Measurements from ENCODE around the gene PCED1A.
A peak's percentile ranks its signal among the peaks of the same experiment; 100 is the strongest.
"Not testable (repeated sequence)": the region's sequence is repeated elsewhere in the genome, so short reads cannot be mapped to it uniquely, and the experiment has no call there.

The PCED1A gene

DNA sequence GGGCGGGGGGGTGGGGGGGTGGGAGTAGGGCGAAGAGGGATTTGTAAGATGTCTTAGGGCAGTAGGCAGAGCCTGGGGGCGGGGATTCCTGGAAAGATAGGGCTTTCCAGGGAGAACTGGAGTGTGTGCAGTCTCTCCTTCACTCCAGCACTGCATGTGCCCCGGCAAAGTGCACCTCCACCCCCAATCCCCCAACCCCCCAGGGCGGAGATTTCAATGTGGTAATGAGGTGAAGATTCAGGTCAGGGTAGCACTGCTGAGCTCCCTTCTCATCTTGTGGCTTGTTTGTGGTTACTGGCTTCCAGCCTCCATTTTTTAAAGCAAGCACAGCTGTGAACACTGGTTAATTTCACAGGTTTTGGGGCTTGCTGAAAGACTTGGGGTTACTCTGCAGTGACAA lies 18.4 kb downstream of the PCED1A start:
- peak; percentile 73 for DNase-seq

DNA sequence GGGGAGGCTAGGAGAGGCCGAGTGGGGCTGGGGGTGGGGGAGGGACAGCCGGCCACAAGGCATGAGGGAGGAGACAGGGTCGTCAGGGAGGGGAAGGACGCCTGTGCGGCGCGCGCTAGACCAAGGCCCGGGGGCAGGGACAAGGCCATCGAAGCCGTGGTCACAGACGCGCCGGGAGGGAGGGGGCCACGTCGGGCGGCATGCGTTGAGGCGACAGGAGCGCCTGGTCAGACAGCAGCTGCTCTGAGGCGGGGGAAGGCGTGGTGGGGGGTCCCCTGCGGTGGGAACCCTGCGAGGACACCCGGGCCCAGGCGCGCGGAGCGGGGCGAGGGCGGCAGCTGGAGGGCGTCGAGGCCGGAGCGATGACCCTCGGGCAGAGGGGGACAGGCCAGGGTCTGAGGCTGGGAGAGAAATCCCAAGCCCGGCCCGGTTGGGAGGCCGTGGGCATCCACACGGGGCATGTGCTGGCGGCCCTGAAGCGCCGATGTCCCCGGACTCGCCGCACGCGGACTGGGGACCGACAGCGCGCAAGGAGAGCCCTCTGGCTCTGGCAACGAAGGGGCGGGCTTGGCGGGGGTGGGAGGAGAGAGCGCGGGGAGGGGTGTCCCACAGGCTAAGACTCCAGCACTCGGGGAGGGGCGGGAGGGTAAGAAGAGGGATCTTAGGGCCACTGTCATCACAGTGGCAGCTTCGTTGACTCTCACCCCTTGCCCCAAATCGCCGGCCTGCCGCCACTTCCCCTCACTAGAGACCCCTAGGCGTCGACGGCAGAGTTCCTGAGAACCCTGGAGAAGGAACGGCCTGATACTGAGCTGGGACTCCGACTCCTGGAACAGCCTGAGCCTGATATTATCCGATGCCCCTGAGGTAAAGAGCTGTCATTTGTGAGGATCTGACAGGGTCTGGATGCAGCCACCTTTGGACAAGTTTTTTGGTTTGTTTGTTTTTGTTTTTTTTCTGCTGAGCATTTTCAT lies 19.3 kb downstream of the PCED1A start:
- no peak for DNase-seq

DNA sequence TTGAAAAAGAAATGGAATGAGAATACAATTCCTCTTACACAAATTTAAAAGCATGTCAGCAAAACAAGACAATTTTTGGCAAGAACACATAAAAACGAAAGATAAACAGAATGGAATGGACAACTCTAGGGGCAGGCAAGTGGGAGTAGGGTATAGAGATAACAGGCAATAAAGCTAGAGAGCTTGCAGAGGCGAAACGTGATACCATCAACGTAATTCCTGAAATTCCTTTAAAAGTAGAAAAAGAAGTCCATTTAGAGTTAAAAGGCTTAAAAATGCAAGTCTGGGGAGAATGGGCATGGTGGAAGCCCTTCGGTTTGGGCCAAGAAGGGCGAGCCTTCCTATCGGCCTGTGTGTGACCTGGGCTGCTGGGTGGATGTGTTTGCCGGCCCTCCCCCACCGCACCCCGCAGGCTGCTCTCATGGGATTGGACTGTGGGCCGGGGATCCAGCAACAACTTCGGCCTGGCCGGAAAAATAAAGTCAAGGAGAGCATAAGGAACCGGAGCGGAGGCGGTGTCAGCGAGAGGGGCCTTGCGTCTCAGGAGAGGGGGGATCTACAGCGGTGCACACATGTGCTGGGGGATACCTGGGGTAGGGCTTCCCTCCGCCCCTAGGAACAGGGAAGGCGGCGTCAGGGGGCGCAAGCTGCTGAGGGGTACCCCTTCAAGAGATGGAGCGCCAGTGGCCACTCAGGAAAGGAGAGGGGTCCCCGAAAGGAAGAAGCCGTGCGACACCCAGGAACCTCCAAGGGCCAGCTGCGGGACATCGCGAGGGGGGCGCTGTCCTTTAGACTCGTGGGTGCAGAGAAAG lies 20.2 kb downstream of the PCED1A start:
- no peak for DNase-seq

DNA sequence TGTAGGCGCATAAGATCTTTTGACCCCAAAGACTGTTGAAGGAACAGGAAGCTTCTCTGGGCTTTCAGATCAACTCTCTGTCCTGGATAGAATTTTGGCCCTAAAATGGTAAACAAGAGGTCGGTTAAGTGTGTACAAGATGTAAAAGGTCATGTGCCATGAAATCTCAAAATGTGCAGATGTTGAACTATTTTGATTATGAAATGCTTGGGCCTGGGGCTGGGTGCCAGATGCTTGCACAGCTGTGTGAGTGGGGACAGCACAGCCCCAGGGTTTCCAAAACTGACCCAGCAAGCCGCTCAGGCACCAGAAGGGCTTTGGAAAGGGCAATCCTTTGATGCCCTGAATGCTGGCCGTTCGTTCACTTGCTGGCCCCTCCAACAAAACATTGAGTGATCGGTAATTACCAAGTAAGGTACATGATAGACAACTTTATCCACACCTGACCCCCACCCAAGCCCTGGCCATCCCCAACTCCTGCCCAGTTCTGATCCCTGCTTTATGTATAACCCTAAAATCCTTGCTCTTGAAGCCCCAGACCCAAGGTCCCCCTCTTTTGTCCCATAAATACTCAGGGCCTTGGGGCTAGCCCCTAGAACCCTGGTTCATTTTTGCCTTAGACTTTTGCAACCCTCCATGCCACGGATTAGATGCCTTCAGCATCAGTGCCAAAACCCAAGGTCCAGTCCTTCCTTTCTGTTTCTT lies 22.4 kb downstream of the PCED1A start:
- DNase-seq = no peak

DNA sequence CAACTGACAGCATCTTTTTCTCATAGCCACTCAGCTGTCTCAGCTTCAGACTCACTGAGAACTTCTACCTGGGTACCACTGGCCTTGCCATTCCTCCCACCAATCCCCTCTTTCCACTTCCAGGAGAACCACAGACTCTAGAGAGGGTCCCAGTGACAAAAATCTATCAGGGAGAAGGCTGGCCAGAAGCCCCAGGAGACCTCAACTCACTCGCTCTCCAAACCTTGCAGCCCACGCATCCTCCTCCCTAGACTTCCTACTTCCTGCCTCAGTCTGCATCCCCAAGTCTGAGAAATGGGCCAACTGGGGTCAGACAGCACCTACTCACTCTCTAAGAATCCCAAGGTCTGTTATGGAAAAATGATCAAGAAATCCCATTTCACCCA lies 23.1 kb downstream of the PCED1A start:
- no peak for DNase-seq

DNA sequence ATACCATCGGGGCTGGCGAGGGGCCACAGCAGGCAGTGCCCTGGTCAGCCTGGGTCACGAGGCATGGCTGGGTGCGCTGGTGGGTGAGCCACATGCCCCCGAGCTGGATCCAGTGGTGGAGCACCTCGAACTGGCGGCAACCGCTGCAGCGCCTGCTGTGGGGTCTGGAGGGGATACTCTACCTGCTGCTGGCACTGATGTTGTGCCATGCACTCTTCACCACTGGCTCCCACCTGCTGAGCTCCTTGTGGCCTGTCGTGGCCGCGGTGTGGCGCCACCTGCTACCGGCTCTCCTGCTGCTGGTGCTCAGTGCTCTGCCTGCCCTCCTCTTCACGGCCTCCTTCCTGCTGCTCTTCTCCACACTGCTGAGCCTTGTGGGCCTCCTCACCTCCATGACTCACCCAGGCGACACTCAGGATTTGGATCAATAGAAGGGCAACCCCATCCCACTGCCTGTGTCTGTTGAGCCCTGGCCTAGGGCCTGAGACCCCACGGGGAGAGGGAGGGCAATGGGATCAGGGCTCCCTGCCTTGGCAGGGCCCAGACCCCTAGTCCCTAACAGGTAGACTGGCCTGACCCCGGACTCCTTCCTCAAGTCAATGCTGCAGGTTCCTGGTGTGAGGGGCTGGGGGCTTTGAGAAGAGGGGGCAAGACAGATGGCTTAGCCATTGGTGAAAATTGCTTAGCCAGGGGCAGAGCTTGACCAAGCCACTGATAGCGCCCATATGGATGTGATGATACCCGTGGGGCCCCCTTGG lies 23.7 kb downstream of the PCED1A start:
- no peak for DNase-seq

DNA sequence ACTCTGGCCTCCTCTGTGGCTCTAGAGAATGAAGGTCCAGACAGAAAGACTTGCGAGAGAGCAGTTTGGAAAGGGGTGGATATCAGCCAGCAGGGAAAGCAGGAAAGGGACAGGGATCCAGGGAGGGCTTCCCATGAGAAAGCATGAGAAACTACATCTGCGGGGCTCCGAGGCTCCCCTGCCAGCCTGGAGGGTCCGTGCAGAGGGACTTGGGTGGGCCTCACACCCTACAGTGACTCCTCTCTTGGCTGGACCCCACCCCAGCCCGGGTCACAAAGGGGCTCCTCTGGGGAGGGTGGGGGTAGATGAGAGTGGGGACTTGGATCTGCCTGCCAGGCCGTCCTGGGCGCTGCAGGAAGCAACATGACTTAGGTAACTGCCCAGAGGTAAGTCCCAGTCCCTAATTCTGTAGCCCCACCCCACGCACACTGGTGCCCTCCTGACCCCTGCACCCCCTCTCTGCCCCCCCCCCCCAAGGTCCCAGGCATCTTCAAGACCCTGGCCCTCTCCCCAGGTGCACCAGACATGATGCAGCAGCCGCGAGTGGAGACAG lies 24.3 kb downstream of the PCED1A start, which contains the start of gene TMEM239:
TMEM239 (plus strand) TSS at position 335 of the 553 bp plus-strand sequence; CDS start at position 526, 191 bp downstream.
- no peak for DNase-seq

DNA sequence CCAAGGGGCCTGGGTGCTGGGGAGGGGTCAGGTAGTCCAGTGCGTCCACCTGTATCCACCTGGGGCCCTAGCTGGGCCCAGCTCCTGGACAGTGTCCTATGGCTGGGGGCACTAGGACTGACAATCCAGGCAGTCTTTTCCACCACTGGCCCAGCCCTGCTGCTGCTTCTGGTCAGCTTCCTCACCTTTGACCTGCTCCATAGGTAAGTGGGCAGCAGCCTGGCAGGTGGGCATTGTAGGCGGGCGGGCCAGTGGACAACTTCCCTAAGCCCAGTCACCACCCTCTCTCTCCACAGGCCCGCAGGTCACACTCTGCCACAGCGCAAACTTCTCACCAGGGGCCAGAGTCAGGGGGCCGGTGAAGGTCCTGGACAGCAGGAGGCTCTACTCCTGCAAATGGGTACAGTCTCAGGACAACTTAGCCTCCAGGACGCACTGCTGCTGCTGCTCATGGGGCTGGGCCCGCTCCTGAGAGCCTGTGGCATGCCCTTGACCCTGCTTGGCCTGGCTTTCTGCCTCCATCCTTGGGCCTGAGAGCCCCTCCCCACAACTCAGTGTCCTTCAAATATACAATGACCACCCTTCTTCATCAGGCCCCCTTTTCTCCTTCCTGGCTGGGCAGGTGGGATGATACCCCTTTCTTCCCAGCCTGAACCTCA lies 25.1 kb downstream of the PCED1A start:
- no peak for DNase-seq

DNA sequence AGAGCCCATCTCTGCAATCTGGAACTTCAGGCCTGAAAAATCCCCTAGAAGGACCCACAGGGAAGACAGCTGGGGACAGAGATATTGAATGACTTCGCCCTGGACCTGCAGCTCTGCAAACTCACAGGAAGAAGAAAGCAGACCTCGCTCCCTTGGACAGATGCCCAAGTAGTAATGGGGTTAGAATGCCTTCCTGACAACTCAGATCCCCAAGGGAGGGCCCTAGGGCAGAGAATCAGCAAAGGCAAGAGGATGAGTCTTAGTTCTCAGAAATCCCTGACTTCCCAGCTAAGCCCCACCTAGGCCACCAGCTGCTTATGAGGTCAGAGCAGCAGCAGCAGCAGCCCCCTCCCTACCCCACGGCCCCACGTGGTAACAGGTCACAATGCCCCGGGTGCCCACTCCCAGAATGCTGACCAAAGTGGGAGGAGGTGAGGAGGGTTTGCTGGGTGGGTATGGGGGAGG lies 25.8 kb downstream of the PCED1A start, which contains the start of gene C20orf141:
C20orf141 (plus strand) TSS at position 401 of the 465 bp plus-strand sequence. CDS start 198 bp downstream, outside the sequence.
- no peak for DNase-seq

DNA sequence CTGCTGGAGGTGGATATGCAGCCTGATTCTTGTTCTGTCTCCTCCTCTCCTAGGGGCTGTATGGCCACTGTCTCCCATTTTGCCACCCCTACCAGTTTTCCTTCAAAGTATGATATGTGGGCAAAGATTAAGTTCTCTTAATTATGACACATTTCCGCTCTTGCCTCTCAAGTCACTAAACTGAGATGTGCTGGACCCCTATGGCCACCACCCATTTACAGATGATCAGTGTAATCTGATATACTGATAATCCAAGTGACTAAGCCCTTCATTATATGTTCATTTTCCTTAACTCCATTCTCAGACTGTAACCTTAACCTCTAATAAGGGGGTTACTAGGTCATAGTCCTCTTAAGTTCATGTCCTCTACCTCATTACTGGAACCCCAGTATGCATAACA lies 26.4 kb downstream of the PCED1A start:
- DNase-seq = no peak

DNA sequence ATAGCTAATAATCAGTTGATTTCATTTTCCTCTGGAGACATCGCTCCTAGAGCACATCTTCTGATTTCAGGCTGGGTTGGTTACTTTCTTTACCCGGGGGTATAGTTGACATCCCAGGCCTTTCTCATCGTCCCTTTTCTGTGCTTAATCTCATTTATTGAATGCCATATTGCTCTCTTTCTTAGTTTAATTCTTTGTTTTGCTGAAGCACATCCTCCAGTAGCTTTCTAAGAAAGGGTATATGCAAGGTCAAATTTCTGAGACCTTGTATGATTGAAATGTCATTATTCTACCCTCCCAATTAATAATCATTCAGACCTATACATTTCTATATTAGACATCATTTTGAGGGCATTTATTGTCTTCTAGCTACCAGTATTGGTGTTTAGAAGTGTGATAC lies 28.3 kb downstream of the PCED1A start:
- no peak for DNase-seq

DNA sequence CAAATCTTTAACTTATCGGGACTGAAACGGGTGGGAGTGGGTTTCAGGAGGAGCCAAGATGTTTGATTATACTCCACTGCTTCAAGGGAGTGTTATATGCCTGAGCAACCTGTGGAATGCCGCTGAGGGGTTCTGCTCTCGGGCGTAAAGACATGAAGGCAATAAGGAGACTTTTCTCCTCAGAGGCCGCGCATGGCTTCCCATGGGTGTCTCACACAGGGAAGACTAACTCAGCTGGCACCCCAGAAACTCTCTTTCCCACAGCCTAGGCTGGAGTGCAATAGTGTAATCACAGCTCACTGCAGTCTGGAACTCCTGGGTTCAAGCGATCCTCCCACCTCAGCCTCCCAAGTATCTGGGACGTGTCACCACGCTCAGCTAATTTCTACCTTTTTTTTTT lies 30.8 kb downstream of the PCED1A start:
- no peak for DNase-seq

DNA sequence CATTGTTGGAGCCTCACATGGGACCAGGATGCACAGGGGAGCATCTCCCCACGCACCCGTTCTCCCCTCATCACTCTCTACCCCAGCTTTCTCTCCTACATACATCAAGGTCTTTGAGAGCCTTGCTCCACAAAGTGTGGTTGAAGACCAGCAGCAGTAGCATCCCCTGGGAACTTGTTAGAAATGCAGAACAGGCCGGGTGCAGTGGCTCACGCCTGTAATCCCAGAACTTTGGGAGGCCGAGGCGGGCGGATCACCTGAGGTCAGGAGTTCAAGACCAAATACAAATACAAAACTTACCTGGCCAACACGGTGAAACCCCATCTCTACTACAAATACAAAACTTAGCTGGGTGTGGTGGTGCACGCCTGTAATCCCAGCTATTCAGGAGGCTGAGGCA lies 32.5 kb downstream of the PCED1A start:
- DNase-seq = not testable (repeated sequence)

DNA sequence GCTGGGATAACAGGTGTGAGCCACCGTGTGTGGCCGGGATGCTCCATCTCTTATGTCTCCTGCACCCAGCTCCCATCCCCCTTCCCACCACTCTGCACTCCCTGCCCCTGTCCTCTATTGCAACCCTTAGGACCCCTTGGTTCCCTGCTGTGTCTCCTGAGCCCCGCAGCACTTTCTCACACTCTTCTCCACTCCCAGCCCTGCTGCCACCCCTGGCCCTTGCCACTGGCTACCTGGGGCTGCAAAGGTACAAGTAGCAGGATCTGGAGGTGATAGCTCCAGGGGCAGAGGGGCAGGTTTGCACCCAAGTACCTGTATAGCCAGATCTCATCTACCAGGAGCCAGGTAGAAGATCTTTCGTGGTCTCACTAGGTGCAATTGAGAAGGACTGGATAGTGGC lies 33.4 kb downstream of the PCED1A start:
- DNase-seq = no peak

DNA sequence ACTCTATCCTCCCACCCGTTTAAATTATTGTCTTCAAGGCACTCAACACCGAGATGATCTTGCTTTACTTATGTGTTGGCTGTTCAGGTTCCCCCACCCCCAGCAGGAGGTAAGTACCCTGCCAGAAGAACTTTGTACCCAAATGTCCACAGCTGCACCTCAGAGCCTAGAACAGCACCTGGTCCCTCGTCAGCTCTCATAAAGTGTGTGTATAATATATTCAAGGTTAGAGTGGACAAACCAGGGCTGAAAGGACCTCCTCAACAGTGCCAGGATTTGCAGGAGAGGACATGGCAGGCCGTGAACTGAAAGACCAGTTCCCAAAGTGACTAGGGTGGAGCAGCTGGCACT lies 34.1 kb downstream of the PCED1A start:
- no peak for DNase-seq

DNA sequence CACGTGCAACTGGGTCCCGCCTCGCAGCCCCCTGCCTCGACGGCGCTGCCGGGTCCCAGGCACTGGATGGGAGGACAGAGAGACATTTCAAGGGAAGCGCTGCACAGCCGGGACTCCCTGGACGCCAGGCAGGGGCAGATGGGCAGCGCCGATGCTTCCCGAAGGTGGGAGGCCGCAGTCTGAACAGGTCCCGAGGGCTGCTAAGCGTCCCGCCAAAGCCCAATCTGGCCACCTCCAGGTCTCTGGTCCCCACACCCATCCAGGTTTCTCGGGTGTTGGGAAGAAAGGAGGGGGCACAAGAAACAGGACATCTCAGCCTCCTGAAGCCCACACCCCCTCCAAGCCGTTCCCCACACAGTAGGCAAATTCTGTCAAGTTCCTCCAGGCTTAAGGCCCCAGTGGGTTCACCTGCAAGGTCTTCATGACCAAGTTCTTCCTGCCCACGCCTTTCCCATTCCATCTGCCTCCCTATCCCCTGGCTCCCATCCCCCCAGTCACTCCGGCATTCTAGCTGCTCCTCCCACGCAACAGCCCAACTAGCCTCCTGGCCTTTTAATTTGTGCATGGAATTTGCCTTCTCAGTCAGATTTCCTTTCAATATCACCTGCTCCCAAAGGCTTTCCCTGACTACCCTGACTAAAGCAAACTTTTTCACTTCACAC lies 34.6 kb downstream of the PCED1A start:
- DNase-seq = no peak

DNA sequence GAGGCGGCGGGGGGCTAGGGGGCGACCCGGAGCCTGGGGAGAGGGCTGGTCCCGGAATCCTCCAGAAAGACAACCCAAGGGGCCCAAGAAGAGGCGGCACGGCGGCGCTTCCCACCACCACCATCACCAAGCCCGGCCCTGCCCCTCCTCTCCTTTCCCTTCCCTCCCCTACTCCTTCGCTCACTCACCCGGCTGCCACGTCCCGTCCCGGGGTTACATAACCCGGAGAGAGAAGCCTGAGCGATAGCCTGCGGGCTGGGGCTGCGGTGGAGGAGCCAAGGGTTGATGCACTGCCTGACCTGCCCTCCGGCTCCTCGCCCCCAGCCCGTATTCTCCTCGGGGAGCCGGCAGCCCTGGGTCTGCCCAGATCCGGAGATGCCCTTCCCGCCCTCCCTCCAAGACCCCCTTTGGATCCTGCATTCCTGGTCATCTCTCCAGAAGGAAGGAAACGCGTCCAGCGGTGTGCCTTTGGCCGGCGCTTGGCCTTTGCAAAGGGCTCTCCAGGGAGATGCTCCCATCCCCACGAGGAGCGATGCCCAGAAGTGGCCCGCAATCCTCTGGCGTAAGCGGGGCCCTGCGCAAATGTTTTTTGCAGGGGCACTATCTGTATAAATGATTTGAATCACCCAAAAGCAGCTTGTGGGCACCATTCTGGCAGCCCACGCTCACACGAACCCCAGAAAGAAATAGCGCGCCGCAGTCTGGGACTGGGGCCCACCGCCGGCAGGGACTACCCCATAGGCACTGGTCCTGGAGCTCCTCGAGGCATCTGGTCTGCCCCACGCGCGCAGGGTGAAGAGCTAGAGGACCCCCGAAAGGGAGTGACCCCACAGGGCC lies 35.4 kb downstream of the PCED1A start:
- DNase-seq = no peak

DNA sequence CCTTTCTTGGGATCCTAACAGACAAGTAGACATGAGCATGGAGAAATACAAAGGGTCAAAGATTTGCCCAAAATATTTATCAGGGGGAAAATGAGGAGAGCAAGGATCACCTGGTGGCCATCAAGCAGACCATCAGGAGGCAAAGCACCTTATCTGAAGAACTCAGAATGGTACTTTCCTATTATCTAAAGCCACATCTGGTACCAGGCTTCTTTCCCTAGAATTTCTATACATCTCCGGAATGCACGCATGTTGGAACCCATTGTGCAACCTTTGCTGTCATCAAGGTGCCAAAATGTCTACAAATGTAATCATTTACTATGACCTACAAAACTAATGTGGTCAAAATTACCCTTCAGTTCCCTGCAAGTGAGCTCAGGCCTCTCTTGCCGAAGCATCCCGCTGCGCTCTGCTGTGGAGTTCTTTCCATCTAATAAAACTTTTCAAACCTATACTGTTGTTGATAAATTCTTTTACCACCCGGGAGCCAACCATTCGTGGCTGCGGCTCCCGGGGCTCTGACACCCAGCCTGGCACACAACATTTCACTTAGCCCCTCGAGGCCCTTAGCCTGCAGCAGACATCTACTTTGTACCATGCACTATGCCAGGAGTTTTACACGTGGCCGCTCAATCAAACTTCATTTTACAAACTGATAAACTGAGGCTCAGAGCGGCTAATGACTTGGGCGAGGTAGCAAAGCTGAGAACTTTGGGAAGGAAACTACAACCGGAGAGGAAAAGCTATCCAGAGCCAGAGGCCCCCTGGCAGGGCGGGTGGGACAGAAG lies 36.2 kb downstream of the PCED1A start:
- no peak for DNase-seq

DNA sequence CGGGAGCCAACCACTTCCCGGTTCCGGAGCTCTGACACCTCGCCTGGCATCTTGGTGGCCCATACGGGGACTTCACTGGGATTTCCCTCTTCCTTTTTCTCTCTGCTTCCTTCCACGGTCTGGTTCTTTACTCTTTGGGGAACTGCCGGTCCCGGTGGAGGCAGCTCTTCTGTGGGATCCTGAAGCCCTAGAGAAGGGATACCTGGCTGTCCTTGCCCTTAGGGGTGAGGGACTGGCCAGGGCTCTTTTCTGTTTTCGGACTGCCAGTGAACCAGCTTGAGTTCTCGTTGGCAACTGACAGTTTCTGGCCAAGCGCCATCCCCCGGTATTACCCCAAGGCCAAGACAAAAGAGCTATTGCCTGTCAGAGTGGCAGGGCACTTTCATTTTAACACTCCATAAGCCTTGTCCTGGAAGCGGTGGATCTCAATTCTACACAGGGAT lies 39.1 kb downstream of the PCED1A start:
- DNase-seq = no peak

Measured in central memory CD4-positive, alpha-beta T cell (primary cell).